HG02885 (cell line): ENCODE measurements around the gene ZBTB46.
"Not testable (repeated sequence)": the region's sequence is repeated elsewhere in the genome, so short reads cannot be mapped to it uniquely, and the experiment has no call there.

Source experiments
- ATAC-seq: cut with Tn5 transposase; IDR thresholded peaks from one replicate; pipeline ENCODE4 v1.9.1; 2021; ENCODE audit warnings: mild to moderate bottlenecking; ENCODE audit not compliant: unreplicated experiment, poor library complexity

Gene ZBTB46

GRCh38 chr20:63830841-63831588 lies at the start of gene ZBTB46:
Gene ZBTB46 (minus strand): TSS chr20:63831264. CDS start chr20:63790757, 40,507 bp downstream.
- ATAC-seq: peak; percentile 72

- no peak for ATAC-seq
These were observed 48.0 kb upstream of the ZBTB46 start for GRCh38 chr20:63878899-63879663.

GRCh38 chr20:63877755-63878470 lies 46.8 kb upstream of the ZBTB46 start:
- no peak for ATAC-seq

GRCh38 chr20:63876489-63877036 lies 45.5 kb upstream of the ZBTB46 start:
- ATAC-seq: no peak

GRCh38 chr20:63874241-63874640 lies 43.2 kb upstream of the ZBTB46 start:
- not testable (repeated sequence) for ATAC-seq

GRCh38 chr20:63873477-63873971 lies 42.5 kb upstream of the ZBTB46 start:
- ATAC-seq: no peak

- no peak for ATAC-seq
These were observed 37.2 kb upstream of the ZBTB46 start for GRCh38 chr20:63868264-63868663.

- not testable (repeated sequence) for ATAC-seq
These were observed 36.0 kb upstream of the ZBTB46 start for GRCh38 chr20:63867042-63867441.

GRCh38 chr20:63864978-63865640 lies 34.0 kb upstream of the ZBTB46 start, which contains the start of gene TPD52L2:
Gene TPD52L2 (plus strand): TSS chr20:63865270. CDS start chr20:63865366, 96 bp downstream.
- peak; percentile 80 for ATAC-seq

GRCh38 chr20:63864545-63864977 lies 33.5 kb upstream of the ZBTB46 start:
- peak; percentile 3 for ATAC-seq

GRCh38 chr20:63863798-63864544 lies 32.9 kb upstream of the ZBTB46 start:
- peak; percentile 68 for ATAC-seq

GRCh38 chr20:63863021-63863797 lies 32.1 kb upstream of the ZBTB46 start:
- no peak for ATAC-seq

GRCh38 chr20:63861981-63862901 lies 31.2 kb upstream of the ZBTB46 start:
- no peak for ATAC-seq

- ATAC-seq: no peak
These were observed 30.4 kb upstream of the ZBTB46 start, which contains the start of gene ABHD16B for GRCh38 chr20:63861365-63861934. Gene ABHD16B (plus strand): TSS chr20:63861498. CDS start chr20:63861541, 43 bp downstream.

GRCh38 chr20:63860325-63861051 lies 29.4 kb upstream of the ZBTB46 start:
- no peak for ATAC-seq

- ATAC-seq: no peak
These were observed 28.2 kb upstream of the ZBTB46 start for GRCh38 chr20:63859166-63859699.
